HepG2 (cell line): Measurements from ENCODE around the gene YY1. TPM values are rescaled to one million over a fixed set of nuclear protein-coding genes. Genes with fewer than 3 reads are reported as not detected.

Source experiments
- ADNP ChIP-seq: sonication (generic); formaldehyde crosslinking; IDR thresholded peaks from 2 replicates; pipeline ENCODE4 v1.4.0; 2020; ENCODE audit warnings: missing genetic modification reagents
- ASH2L ChIP-seq: fragments of 300-600, 200-600 bp; sonication (generic); IDR thresholded peaks from 2 replicates; pipeline ENCODE4 v1.7.0; 2017; ENCODE audit warnings: low read depth, mild to moderate bottlenecking, moderate library complexity, mixed read lengths, low read length; ENCODE audit not compliant: insufficient read length
- BRD4 ChIP-seq: sonication (generic); formaldehyde crosslinking; IDR thresholded peaks from 2 replicates; pipeline ENCODE4 v1.4.0; 2020; ENCODE audit warnings: missing genetic modification reagents
- CBFB ChIP-seq: sonication (generic); formaldehyde crosslinking; IDR thresholded peaks from 2 replicates; pipeline ENCODE4 v1.4.0; 2020; ENCODE audit warnings: missing genetic modification reagents
- DNMT3B ChIP-seq: conservative IDR thresholded peaks from 2 replicates; pipeline ENCODE4 v1.6.1; 2016; ENCODE audit warnings: missing biosample characterization, control low read depth
- POLR2G ChIP-seq: fragments of 200-400 bp; formaldehyde crosslinking; IDR thresholded peaks from 2 replicates; pipeline ENCODE4 v1.6.1; 2018; ENCODE audit warnings: mild to moderate bottlenecking, low read depth, low read length, moderate library complexity
- RFX5 ChIP-seq: IDR thresholded peaks from 2 replicates; pipeline ENCODE4 v1.6.1; 2011; ENCODE audit warnings: low read depth, low read length, improper control_type of control experiment
- YEATS4 ChIP-seq: sonication (generic); formaldehyde crosslinking; IDR thresholded peaks from 2 replicates; pipeline ENCODE4 v1.4.0; 2020; ENCODE audit warnings: missing genetic modification reagents, borderline replicate concordance
- ZFY ChIP-seq: sonication (generic); formaldehyde crosslinking; IDR thresholded peaks from 2 replicates; pipeline ENCODE4 v1.4.0; 2020; ENCODE audit warnings: missing genetic modification reagents
- ZMYM2 ChIP-seq: sonication (generic); formaldehyde crosslinking; IDR thresholded peaks from 2 replicates; pipeline ENCODE4 v1.8.0; 2022; ENCODE audit warnings: mild to moderate bottlenecking, missing genetic modification reagents
- ZNF253 ChIP-seq: sonication (generic); formaldehyde crosslinking; IDR thresholded peaks from 2 replicates; pipeline ENCODE4 v1.8.0; 2022; ENCODE audit warnings: mild to moderate bottlenecking, missing genetic modification reagents, borderline replicate concordance
- ZNF331 ChIP-seq: sonication (generic); formaldehyde crosslinking; IDR thresholded peaks from 2 replicates; pipeline ENCODE4 v1.4.0; 2020; ENCODE audit warnings: missing genetic modification reagents
- ZNF362 ChIP-seq: sonication (generic); formaldehyde crosslinking; IDR thresholded peaks from 2 replicates; pipeline ENCODE4 v1.4.0; 2020; ENCODE audit warnings: missing genetic modification reagents, mild to moderate bottlenecking, borderline replicate concordance
- ZNF510 ChIP-seq: sonication (generic); formaldehyde crosslinking; IDR thresholded peaks from 2 replicates; pipeline ENCODE4 v1.4.0; 2020; ENCODE audit warnings: low read depth, mild to moderate bottlenecking, missing genetic modification reagents
- ZSCAN5A ChIP-seq: sonication (generic); formaldehyde crosslinking; IDR thresholded peaks from 2 replicates; pipeline ENCODE4 v1.8.0; 2022; ENCODE audit warnings: mild to moderate bottlenecking, missing genetic modification reagents, borderline replicate concordance
- polyA plus RNA-seq, 8 experiments: library from polyadenylated mRNA; depleted of rRNA in 3 of 8; stranded (reverse) in 7 of 8; unstranded in 1 of 8; fragments of >200 nt; fragmentation: Illumina TruSeq in 4 of 8; extraction: Trizol in 4 of 8; gene quantifications; 2 replicates each; pipeline versions ENCODE4 v1.2.1 to v1.2.3, GENCODE V29; 2011 to 2016; ENCODE audit warnings: low read depth in 4 of 8, missing spikeins in 1 of 8, mixed read lengths in 1 of 8; ENCODE audit not compliant: insufficient read depth in 1 of 8
- total RNA-seq, 5 experiments: library from RNA; depleted of rRNA; stranded (reverse); fragments of >200 nt; fragmentation: Illumina TruSeq; extraction: Trizol; gene quantifications; 2 replicates each; pipeline ENCODE4 v1.2.3, GENCODE V29; 2016; ENCODE audit warnings: low read depth in 1 of 5
- TF ChIP-seq, protein P1 (sequence below): sonication (generic); formaldehyde crosslinking; conservative IDR thresholded peaks from 2 replicates; pipeline ENCODE4 v1.8.1; 2023; ENCODE audit warnings: missing genetic modification reagents

Gene YY1
- total and polyA plus RNA-seq, 2 of the 13 experiments (the other 11 are each of a cell fraction or from before 2014, with no cell fraction given), result 29.4 to 68.1 TPM

- no peak for TF ChIP-seq ZSCAN5A (CRISPR knock-in tag)
- TF ChIP-seq ZFY (CRISPR knock-in tag), result peak; percentile 45
- TF ChIP-seq CBFB, result no peak
- TF ChIP-seq, protein P1, sequence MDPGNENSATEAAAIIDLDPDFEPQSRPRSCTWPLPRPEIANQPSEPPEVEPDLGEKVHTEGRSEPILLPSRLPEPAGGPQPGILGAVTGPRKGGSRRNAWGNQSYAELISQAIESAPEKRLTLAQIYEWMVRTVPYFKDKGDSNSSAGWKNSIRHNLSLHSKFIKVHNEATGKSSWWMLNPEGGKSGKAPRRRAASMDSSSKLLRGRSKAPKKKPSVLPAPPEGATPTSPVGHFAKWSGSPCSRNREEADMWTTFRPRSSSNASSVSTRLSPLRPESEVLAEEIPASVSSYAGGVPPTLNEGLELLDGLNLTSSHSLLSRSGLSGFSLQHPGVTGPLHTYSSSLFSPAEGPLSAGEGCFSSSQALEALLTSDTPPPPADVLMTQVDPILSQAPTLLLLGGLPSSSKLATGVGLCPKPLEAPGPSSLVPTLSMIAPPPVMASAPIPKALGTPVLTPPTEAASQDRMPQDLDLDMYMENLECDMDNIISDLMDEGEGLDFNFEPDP, result 0 out of 2 replicates have a peak, but pooled peaks have one; percentile 74
- no peak for TF ChIP-seq ZNF362 (CRISPR knock-in tag)
- peak; percentile 11 for TF ChIP-seq ASH2L
- no peak for TF ChIP-seq ZMYM2 (CRISPR knock-in tag)
- 0 out of 2 replicates have a peak, but pooled peaks have one; percentile 14 for TF ChIP-seq ZNF510 (CRISPR knock-in tag)
- TF ChIP-seq BRD4 (CRISPR knock-in tag), result no peak
- TF ChIP-seq RFX5, result no peak
- TF ChIP-seq ZNF253, result no peak
- TF ChIP-seq DNMT3B (CRISPR knock-in tag), result no peak
- TF ChIP-seq ZNF331, result no peak
- no peak for TF ChIP-seq YEATS4 (CRISPR knock-in tag)
- TF ChIP-seq ADNP (CRISPR knock-in tag), result no peak
- TF ChIP-seq POLR2G, result 0 out of 2 replicates have a peak, but pooled peaks have one; percentile 7
Measured at GRCh38 chr14:100193417-100194357, 45.3 kb upstream of the YY1 start (continued).
